HepG2 (cell line): ENCODE data around the gene ZBTB47. TPM values are rescaled to one million over a fixed set of nuclear protein-coding genes. Genes with fewer than 3 reads are reported as not detected.

ENCODE experiments used
- CREB3 ChIP-seq: sonication (generic); formaldehyde crosslinking; IDR thresholded peaks from 2 replicates; pipeline ENCODE4 v1.5.0; 2020; ENCODE audit warnings: missing genetic modification reagents
- DMTF1 ChIP-seq: sonication (generic); formaldehyde crosslinking; IDR thresholded peaks from 2 replicates; pipeline ENCODE4 v1.4.0; 2020; ENCODE audit warnings: mild to moderate bottlenecking, missing genetic modification reagents
- NCOA1 ChIP-seq: sonication (generic); formaldehyde crosslinking; IDR thresholded peaks from 2 replicates; pipeline ENCODE4 v1.9.0; 2021; ENCODE audit warnings: missing genetic modification reagents
- RFXAP ChIP-seq: sonication (generic); formaldehyde crosslinking; IDR thresholded peaks from 2 replicates; pipeline ENCODE4 v1.4.0; 2020; ENCODE audit warnings: missing genetic modification reagents, borderline replicate concordance
- SIX1 ChIP-seq: sonication (generic); formaldehyde crosslinking; IDR thresholded peaks from 2 replicates; pipeline ENCODE4 v1.4.0; 2020; ENCODE audit warnings: missing genetic modification reagents, borderline replicate concordance
- SOX5 ChIP-seq: IDR thresholded peaks from 2 replicates; pipeline ENCODE4 v1.6.1; 2016; ENCODE audit warnings: borderline replicate concordance
- SP140L ChIP-seq: sonication (generic); formaldehyde crosslinking; IDR thresholded peaks from 2 replicates; pipeline ENCODE4 v1.4.0; 2020; ENCODE audit warnings: missing genetic modification reagents, borderline replicate concordance
- ZBTB38 ChIP-seq: sonication (generic); formaldehyde crosslinking; IDR thresholded peaks from 2 replicates; pipeline ENCODE4 v1.5.1; 2020; ENCODE audit warnings: mild to moderate bottlenecking, missing genetic modification reagents
- ZNF142 ChIP-seq: sonication (generic); formaldehyde crosslinking; IDR thresholded peaks from 2 replicates; pipeline ENCODE4 v1.4.0; 2020; ENCODE audit warnings: missing genetic modification reagents
- ZNF232 ChIP-seq: sonication (generic); formaldehyde crosslinking; IDR thresholded peaks from 2 replicates; pipeline ENCODE4 v1.4.0; 2020; ENCODE audit warnings: missing genetic modification reagents, borderline replicate concordance
- ZNF292 ChIP-seq: sonication (generic); formaldehyde crosslinking; IDR thresholded peaks from 2 replicates; pipeline ENCODE4 v1.8.1; 2022; ENCODE audit warnings: mild to moderate bottlenecking, low read depth, missing genetic modification reagents, borderline replicate concordance
- ZNF335 ChIP-seq: sonication (generic); formaldehyde crosslinking; IDR thresholded peaks from 2 replicates; pipeline ENCODE4 v1.4.0; 2020; ENCODE audit warnings: missing genetic modification reagents
- ZNF557 ChIP-seq: sonication (generic); formaldehyde crosslinking; IDR thresholded peaks from 2 replicates; pipeline ENCODE4 v1.4.0; 2020; ENCODE audit warnings: missing genetic modification reagents
- ZNF619 ChIP-seq: sonication (generic); formaldehyde crosslinking; IDR thresholded peaks from 2 replicates; pipeline ENCODE4 v1.4.0; 2020; ENCODE audit warnings: mild to moderate bottlenecking, missing genetic modification reagents
- ZNF800 ChIP-seq: sonication (generic); formaldehyde crosslinking; IDR thresholded peaks from 2 replicates; pipeline ENCODE4 v1.4.0; 2020; ENCODE audit warnings: missing genetic modification reagents
- ZSCAN5A ChIP-seq: sonication (generic); formaldehyde crosslinking; IDR thresholded peaks from 2 replicates; pipeline ENCODE4 v1.8.0; 2022; ENCODE audit warnings: mild to moderate bottlenecking, missing genetic modification reagents, borderline replicate concordance
- polyA plus RNA-seq, 8 experiments: library from polyadenylated mRNA; depleted of rRNA in 3 of 8; stranded (reverse) in 7 of 8; unstranded in 1 of 8; fragments of >200 nt; fragmentation: Illumina TruSeq in 4 of 8; extraction: Trizol in 4 of 8; gene quantifications; 2 replicates each; pipeline versions ENCODE4 v1.2.1 to v1.2.3, GENCODE V29; 2011 to 2016; ENCODE audit warnings: low read depth in 4 of 8, missing spikeins in 1 of 8, mixed read lengths in 1 of 8; ENCODE audit not compliant: insufficient read depth in 1 of 8
- total RNA-seq, 5 experiments: library from RNA; depleted of rRNA; stranded (reverse); fragments of >200 nt; fragmentation: Illumina TruSeq; extraction: Trizol; gene quantifications; 2 replicates each; pipeline ENCODE4 v1.2.3, GENCODE V29; 2016; ENCODE audit warnings: low read depth in 1 of 5

ZBTB47 gene
- total and polyA plus RNA-seq, 2 of the 13 experiments (the other 11 are each of a cell fraction or from before 2014, with no cell fraction given) = 1.5 to 3.1 TPM

- TF ChIP-seq SIX1 (CRISPR knock-in tag) (no peak; the same call in 1 of the 2 replicates), SP140L (CRISPR knock-in tag) (no peak; the same call in 1 of the 2 replicates), DMTF1 (CRISPR knock-in tag) (no peak), ZNF292 (no peak), NCOA1 (no peak), RFXAP (CRISPR knock-in tag) (peak; percentile 73; the same call in 1 of the 2 replicates), ZNF800 (CRISPR knock-in tag) (peak; percentile 67; the same call in 1 of the 2 replicates), ZNF232 (CRISPR knock-in tag) (peak; percentile 98), ZBTB38 (CRISPR knock-in tag) (no peak), ZNF557 (CRISPR knock-in tag) (peak; percentile 90), CREB3 (CRISPR knock-in tag) (peak; percentile 88), ZNF142 (peak; percentile 86), ZNF619 (CRISPR knock-in tag) (no peak), ZSCAN5A (CRISPR knock-in tag) (peak; percentile 83; the same call in 1 of the 2 replicates), SOX5 (CRISPR knock-in tag) (peak; percentile 47; the same call in 1 of the 2 replicates), ZNF335 (CRISPR knock-in tag) (peak; percentile 77; the same call in 1 of the 2 replicates)
Observed at GRCh38 chr3:42701371-42702065, 48.0 kb downstream of the ZBTB47 start (continued).
